Activated CD8-positive, alpha-beta memory T cell treated with anti-CD3 and anti-CD28 coated beads, Interleukin-2, amount 50 U/mL, for 4 hours (primary cell): ENCODE data around the gene IDH3B.
"Not testable (repeated sequence)": the region's sequence is repeated elsewhere in the genome, so short reads cannot be mapped to it uniquely, and the experiment has no call there.

Source experiments
- DNase-seq: peaks from one replicate; pipeline ENCODE4 v3.0.0-alpha.2; 2020

Gene IDH3B

GRCh38 chr20:2663887-2664719 lies at the start of gene IDH3B:
IDH3B (minus strand) TSS chr20:2664216; CDS start chr20:2664188, 28 bp downstream.
- peak; percentile 90 for DNase-seq

GRCh38 chr20:2713285-2713684 lies 49.3 kb upstream of the IDH3B start:
- DNase-seq = no peak

GRCh38 chr20:2709205-2709981 lies 45.4 kb upstream of the IDH3B start:
- no peak for DNase-seq

GRCh38 chr20:2708665-2709064 lies 44.6 kb upstream of the IDH3B start:
- no peak for DNase-seq

- DNase-seq = no peak
These were observed 44.0 kb upstream of the IDH3B start for GRCh38 chr20:2708073-2708415.

GRCh38 chr20:2707353-2708072 lies 43.5 kb upstream of the IDH3B start:
- DNase-seq = no peak

- DNase-seq = no peak
These were observed 42.8 kb upstream of the IDH3B start for GRCh38 chr20:2706688-2707352.

- DNase-seq = no peak
These were observed 42.1 kb upstream of the IDH3B start for GRCh38 chr20:2705931-2706645.

- no peak for DNase-seq
These were observed 39.9 kb upstream of the IDH3B start for GRCh38 chr20:2703716-2704475.

GRCh38 chr20:2701671-2702081 lies 37.7 kb upstream of the IDH3B start:
- no peak for DNase-seq

- no peak for DNase-seq
These were observed 37.1 kb upstream of the IDH3B start for GRCh38 chr20:2700913-2701620.

GRCh38 chr20:2699775-2700413 lies 35.9 kb upstream of the IDH3B start:
- DNase-seq = no peak

GRCh38 chr20:2698912-2699311 lies 34.9 kb upstream of the IDH3B start:
- no peak for DNase-seq

GRCh38 chr20:2698186-2698817 lies 34.3 kb upstream of the IDH3B start:
- DNase-seq = no peak

- no peak for DNase-seq
These were observed 33.8 kb upstream of the IDH3B start for GRCh38 chr20:2697768-2698167.

GRCh38 chr20:2696646-2697045 lies 32.6 kb upstream of the IDH3B start:
- DNase-seq = no peak

GRCh38 chr20:2695984-2696525 lies 32.0 kb upstream of the IDH3B start:
- DNase-seq = not testable (repeated sequence)

- DNase-seq = no peak
These were observed 31.4 kb upstream of the IDH3B start for GRCh38 chr20:2695206-2695983.

GRCh38 chr20:2694519-2694918 lies 30.5 kb upstream of the IDH3B start:
- no peak for DNase-seq
